Measurements from ENCODE around the gene PDGFA.

Gene PDGFA

DNA sequence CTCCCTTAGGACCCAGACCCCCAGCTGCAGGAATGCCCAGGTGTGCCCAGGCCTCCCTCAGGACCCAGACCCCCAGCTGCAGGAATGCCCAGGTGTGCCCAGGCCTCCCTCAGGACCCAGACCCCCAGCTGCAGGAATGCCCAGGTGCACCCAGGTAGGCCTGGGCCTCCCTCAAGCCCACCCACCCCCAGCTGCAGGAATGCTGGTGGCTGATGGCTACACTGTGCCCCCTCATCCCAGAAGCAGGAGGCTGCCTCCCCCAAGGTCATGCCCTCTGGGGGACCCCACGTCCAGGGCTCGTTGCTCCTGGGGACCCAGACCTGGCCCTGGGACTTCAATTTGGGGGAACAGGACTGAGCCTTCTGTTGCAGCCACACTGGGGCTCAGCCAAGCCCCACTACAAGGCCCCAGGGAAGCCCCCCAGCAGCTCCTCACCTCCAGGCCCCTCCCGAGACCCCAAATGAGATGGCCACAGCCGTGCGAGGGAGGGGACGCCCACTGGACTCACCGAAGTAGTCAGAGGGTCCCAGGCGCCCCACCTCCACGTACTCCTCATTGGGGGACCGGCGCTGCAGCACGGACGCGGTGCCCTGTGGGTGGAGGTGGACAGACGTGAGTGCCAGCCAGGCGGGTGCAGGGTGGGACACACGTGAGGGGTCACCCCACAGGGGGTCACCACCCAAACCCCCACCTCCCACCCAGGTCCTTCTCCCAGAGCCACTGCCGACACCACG, 31.4 kb upstream of the PDGFA start:
- CTCF ChIA-PET, result no interaction called here
- TF ChIP-seq, protein P1, sequence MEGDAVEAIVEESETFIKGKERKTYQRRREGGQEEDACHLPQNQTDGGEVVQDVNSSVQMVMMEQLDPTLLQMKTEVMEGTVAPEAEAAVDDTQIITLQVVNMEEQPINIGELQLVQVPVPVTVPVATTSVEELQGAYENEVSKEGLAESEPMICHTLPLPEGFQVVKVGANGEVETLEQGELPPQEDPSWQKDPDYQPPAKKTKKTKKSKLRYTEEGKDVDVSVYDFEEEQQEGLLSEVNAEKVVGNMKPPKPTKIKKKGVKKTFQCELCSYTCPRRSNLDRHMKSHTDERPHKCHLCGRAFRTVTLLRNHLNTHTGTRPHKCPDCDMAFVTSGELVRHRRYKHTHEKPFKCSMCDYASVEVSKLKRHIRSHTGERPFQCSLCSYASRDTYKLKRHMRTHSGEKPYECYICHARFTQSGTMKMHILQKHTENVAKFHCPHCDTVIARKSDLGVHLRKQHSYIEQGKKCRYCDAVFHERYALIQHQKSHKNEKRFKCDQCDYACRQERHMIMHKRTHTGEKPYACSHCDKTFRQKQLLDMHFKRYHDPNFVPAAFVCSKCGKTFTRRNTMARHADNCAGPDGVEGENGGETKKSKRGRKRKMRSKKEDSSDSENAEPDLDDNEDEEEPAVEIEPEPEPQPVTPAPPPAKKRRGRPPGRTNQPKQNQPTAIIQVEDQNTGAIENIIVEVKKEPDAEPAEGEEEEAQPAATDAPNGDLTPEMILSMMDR (IDR thresholded peaks at IDR 0.05; ENCODE audit: control extremely low read depth, extremely low read depth, low read depth, missing control alignments), result no peak
- POLR2A ChIA-PET, result no interaction called here
- no peak for DNase-seq (ENCODE audit: extremely low spot score)

DNA sequence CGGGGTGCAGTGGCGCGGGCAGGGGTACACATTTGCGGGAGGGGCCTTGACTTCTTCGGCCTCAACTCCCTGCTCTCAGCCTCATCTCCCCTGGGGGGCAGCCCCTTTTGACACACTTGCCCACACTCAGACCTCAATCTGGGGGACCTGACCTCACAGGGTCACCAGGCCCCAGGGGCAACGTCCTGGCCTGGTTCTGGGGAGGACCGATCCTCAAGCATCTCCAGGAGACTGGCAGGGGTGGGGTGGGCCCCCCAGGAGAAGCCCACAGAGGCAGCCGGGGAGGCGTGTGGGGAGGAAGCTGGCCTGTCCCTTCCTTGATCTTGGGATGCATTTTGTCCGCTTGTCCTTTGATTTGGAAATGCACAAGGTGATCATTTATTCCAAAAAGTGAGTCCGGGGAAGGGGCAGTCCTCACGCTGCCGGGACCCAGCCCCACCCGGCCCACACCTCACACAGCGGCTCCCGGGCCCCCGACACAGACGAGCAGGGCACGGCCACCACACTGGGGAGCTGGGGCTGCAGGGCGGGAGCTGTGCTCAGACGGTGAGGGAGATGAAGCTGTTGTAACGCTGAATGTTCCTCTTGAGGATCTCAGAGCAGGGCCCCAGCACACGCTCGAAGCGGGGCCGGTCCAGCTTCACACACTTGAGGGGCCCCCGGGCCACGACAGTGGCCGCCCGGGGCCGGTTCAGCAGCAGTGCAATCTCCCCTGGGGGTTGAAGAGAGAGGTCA, 30.4 kb upstream of the PDGFA start:
- DNase-seq (ENCODE audit: extremely low spot score), result no peak
- ChIA-PET POLR2A (no interaction called here), CTCF (no interaction called here)
- TF ChIP-seq, protein P1 (IDR thresholded peaks at IDR 0.05; ENCODE audit: control extremely low read depth, extremely low read depth, low read depth, missing control alignments), result no peak

DNA sequence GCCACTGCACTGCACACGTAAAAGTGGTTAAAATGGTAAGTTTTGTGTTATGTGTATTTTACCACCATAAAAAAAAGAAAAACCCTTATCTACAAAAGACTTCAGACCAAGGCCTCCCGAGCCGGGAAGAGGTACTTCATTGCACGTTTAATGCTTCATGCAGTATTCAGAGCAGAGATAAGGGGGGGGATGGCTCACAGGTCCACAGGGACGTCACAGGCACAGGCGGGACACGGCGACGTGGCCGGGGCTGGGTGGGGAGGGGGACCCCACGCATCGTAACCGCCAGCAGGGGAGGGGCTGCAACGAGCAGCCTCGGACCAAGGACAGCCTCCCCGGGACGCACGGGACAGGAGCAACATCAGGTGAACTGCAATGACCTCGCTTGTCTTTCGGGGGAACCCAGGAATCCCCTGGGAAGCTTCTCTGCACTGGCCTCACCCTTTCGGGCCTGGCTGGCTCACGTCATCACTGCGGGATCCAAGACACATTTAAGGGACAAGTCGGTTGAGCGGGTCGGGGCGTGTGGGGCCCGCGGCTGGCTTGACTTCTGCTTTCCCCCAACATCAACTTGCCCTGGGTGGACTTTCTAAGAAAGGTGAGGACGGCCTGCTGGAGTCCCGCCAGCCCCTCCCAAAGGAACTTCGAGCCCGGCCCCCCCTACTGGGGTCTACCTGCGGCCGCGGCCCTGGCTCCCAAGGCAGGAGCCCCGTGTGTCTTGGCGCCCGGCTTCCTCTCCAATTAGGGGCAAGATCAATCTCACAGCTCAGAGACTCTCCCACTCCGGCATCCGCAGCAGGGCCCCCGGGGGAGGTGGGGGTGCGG, 29.6 kb upstream of the PDGFA start:
- TF ChIP-seq, protein P1 (IDR thresholded peaks at IDR 0.05; ENCODE audit: control extremely low read depth, extremely low read depth, low read depth, missing control alignments), result no peak
- DNase-seq (ENCODE audit: extremely low spot score), result no peak
- POLR2A ChIA-PET, result no interaction called here
- CTCF ChIA-PET, result no interaction called here

DNA sequence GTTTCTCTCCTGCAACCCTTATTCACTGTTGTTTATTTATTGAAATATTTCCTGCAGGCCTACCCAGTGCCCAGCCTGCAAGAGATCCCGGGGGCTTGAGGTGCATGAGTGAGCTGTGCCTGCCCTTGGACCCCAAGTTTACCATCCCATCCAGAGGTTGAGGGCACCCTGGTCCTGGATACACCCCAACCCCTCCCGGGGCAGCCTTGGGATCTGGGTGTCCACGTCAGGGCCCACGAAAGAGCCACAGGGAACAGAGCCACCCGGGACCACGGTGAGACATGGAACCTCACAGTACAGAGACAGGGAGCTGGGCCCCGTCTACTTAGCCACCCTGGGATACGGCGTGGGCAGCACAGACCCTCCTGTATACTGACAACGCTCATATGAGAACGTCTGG, 28.8 kb upstream of the PDGFA start:
- DNase-seq (ENCODE audit: extremely low spot score), result no peak
- POLR2A ChIA-PET, result no interaction called here
- TF ChIP-seq, protein P1 (IDR thresholded peaks at IDR 0.05; ENCODE audit: control extremely low read depth, extremely low read depth, low read depth, missing control alignments), result no peak
- CTCF ChIA-PET, result no interaction called here

DNA sequence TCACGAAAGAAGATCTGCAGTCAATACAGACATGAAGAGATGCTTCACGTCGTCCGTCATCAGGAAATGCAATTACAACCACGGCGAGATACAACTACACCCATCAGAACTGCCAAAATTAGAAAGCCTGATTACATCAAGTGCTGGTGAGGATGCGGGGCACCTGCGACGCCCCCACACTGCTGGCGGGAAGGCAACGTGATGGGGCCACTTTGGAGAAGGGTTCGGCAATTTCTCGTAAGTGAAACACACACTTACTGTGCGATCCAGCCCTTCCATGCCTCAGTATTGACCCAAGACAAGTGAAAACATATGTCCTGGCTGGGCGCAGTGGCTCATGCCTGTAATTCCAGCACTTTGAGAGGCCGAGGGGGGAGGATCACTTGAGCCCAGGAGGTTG, 25.8 kb upstream of the PDGFA start:
- no peak for DNase-seq (ENCODE audit: extremely low spot score)
- ChIA-PET CTCF (no interaction called here), POLR2A (no interaction called here)
- TF ChIP-seq, protein P1 (IDR thresholded peaks at IDR 0.05; ENCODE audit: control extremely low read depth, extremely low read depth, low read depth, missing control alignments), result no peak

DNA sequence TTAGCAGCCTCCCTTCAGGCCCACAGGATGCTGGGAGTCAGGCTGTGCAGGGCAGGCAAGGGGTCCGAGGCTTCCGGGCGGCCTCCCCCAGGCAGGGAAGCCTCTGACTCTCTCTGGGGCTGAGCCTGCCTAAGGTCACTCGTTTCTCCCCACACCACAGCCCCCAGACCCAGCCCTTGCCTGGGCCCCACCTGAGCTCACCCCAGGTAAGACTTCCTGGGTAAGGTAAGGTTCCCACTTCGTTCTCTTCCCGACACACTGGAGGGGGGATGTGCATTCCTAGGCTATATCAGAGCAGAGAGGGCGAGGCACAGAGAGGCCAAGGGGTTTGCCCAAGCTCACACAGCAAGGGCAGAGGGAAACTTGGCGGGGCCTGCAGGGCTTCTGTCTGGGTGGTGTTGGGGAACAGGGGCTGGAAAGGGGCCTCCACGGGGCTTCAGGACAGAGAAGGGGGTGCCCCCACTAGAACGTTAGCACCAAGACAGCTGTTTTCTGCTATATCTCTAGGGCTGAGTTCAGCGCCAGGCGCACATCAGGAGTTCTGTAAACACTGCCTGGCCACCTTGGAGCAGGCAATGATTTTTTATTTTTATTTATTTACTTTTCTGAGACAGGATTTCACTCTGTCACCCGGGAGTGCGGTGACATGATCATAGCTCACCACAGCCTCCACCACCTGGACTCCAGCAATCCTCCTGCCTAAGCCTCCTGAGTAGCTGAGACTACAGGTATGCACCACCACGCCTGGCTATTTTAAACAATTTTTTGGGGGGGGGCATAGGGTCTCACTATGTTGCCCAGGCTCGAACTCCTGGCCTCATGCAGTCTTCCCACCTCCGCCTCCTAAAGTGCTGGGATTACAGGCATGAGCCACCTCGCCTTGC, 24.9 kb upstream of the PDGFA start:
- TF ChIP-seq, protein P1 (IDR thresholded peaks at IDR 0.05; ENCODE audit: control extremely low read depth, extremely low read depth, low read depth, missing control alignments), result no peak
- ChIA-PET POLR2A (no interaction called here), CTCF (no interaction called here)
- no peak for DNase-seq (ENCODE audit: extremely low spot score)

Measured in GM10248 (cell line).